LNCAP (cell line): ENCODE data around the gene R3HDML.

Experiments used
- CTCF ChIP-seq: fragments of 450-650 bp; IDR thresholded peaks from 2 replicates; pipeline ENCODE4 v1.5.1; 2017; ENCODE audit warnings: mild to moderate bottlenecking

Gene R3HDML

GRCh38 chr20:44394452-44394701 lies 57.5 kb downstream of the R3HDML start:
- no peak for TF ChIP-seq CTCF

GRCh38 chr20:44394702-44395460 lies 58.0 kb downstream of the R3HDML start:
- no peak for TF ChIP-seq CTCF

- TF ChIP-seq CTCF, result no peak
Measured at GRCh38 chr20:44395461-44396340, 58.9 kb downstream of the R3HDML start.

GRCh38 chr20:44396369-44397130 lies 59.7 kb downstream of the R3HDML start:
- no peak for TF ChIP-seq CTCF

- TF ChIP-seq CTCF, result no peak
Measured at GRCh38 chr20:44398335-44398734, 61.5 kb downstream of the R3HDML start.

- TF ChIP-seq CTCF, result no peak
Measured at GRCh38 chr20:44399446-44399845, 62.6 kb downstream of the R3HDML start.

GRCh38 chr20:44400671-44400969 lies 63.8 kb downstream of the R3HDML start:
- TF ChIP-seq CTCF, result no peak
